MM.1S (cell line): ENCODE data around the gene RASSF6.

Source experiments
- EZH2 ChIP-seq: fragments of 300-600 bp; sonication (generic); optimal IDR thresholded peaks from 2 replicates; pipeline ENCODE3; 2017; ENCODE audit warnings: low read depth, mild to moderate bottlenecking, antibody characterized with exemption, low read length, mixed read lengths
- EZH2phosphoT487 ChIP-seq: fragments of 300-600 bp; sonication (generic); IDR thresholded peaks from 2 replicates; pipeline ENCODE4 v1.6.1; 2018; ENCODE audit warnings: antibody characterized with exemption, low read length
- TF ChIP-seq, protein P1 (sequence below): fragments of 300-600 bp; sonication (generic); IDR thresholded peaks from 2 replicates; pipeline ENCODE4 v1.5.1; 2016; ENCODE audit warnings: antibody characterized with exemption, low read length, mixed read lengths

DNA sequence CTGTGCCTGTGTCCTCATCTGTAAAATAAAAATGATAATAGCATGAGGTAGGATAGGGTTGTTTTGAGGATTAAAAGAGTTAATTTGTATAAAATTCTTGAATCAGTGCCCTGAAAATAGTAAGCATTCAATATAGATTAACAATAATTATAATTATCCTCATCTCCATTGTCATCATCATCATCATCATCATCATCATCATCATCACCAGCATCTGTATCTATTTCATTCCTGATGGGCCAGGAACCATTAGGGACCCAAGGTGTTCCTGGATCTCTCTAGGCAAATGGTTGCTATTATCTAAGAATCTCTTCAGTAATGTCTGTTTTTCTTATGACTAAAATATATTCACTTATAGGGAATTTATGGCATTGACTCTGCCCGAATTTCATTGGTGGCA is 31.6 kb downstream of the RASSF6 start:
- TF ChIP-seq, protein P1, sequence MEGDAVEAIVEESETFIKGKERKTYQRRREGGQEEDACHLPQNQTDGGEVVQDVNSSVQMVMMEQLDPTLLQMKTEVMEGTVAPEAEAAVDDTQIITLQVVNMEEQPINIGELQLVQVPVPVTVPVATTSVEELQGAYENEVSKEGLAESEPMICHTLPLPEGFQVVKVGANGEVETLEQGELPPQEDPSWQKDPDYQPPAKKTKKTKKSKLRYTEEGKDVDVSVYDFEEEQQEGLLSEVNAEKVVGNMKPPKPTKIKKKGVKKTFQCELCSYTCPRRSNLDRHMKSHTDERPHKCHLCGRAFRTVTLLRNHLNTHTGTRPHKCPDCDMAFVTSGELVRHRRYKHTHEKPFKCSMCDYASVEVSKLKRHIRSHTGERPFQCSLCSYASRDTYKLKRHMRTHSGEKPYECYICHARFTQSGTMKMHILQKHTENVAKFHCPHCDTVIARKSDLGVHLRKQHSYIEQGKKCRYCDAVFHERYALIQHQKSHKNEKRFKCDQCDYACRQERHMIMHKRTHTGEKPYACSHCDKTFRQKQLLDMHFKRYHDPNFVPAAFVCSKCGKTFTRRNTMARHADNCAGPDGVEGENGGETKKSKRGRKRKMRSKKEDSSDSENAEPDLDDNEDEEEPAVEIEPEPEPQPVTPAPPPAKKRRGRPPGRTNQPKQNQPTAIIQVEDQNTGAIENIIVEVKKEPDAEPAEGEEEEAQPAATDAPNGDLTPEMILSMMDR = no peak
- no peak for TF ChIP-seq EZH2
- TF ChIP-seq EZH2phosphoT487 = no peak
